ENCODE results near the gene EIF2S3. TPM values are rescaled to one million over a fixed set of nuclear protein-coding genes. Genes with fewer than 3 reads are reported as not detected.

Gene EIF2S3
- total and polyA plus RNA-seq, 10 of the 15 experiments (the other 5 are each of a cell fraction or from before 2014, with no cell fraction given), result 115 to 385 (median 201) TPM

GRCh38 chrX:24098932-24099331 is 44.2 kb downstream of the EIF2S3 start:
- intact Hi-C loops (cut with micrococcal nuclease; ENCODE audit: unreplicated experiment), result no loop called here
- RAD21 ChIA-PET (ENCODE audit: unreplicated experiment), result interaction anchor here (0.6 kb wide), 1 partner anchor 44 kb away, joined by 3 read pairs; the partner anchor contains the start of gene EIF2S3
- in situ Hi-C loops (cut with MboI), result no loop called here
- TF ChIP-seq ZBTB33 (IDR thresholded peaks at IDR 0.05) (no peak), CBX3 (IDR thresholded peaks at IDR 0.05; ENCODE audit: borderline replicate concordance, low read depth) (no peak), ZSCAN29 (IDR thresholded peaks at IDR 0.05) (no peak), ZNF592 (IDR thresholded peaks at IDR 0.05) (no peak), ZBTB40 (IDR thresholded peaks at IDR 0.05; ENCODE audit: borderline replicate concordance) (no peak), ZNF274 (IDR thresholded peaks at IDR 0.05; ENCODE audit: insufficient read depth, insufficient read length) (no peak), ESRRA (IDR thresholded peaks at IDR 0.05; ENCODE audit: low read length) (no peak), E4F1 (IDR thresholded peaks at IDR 0.05; ENCODE audit: borderline replicate concordance, partially characterized antibody) (no peak), SMAD1 (IDR thresholded peaks at IDR 0.05; ENCODE audit: low read depth, partially characterized antibody) (no peak), ZNF24 (IDR thresholded peaks at IDR 0.05) (no peak), POU2F2 (IDR thresholded peaks at IDR 0.05; ENCODE audit: borderline replicate concordance, low read depth, low read length) (no peak), GABPA (IDR thresholded peaks at IDR 0.05; ENCODE audit: low read depth) (no peak)

More at GRCh38 chrX:24098932-24099331, 44.2 kb downstream of the EIF2S3 start:
- WGBS (ENCODE audit: insufficient coverage, insufficient replicate concordance, low lambda C conversion rate, missing lambda C conversion rate), result 100% methylated on average over 1 of the region's 1 CpG
- no peaks in the 10 kb centered on the region for H4K20me1 ChIP-seq (ENCODE audit: control insufficient read depth, insufficient read depth)
- no peaks in the 10 kb centered on the region for H3K4me1 ChIP-seq (ENCODE audit: control insufficient read depth, insufficient read depth, low read length)
- SMC1A ChIA-PET (ENCODE audit: uncharacterized antibody, unreplicated experiment), result interaction anchor here (0.8 to 1.4 kb wide), 3 partner anchors 12 to 155 kb away, joined by 3 to 5 read pairs (median 3); no protein-coding TSS in a partner anchor
- no peaks in the 10 kb centered on the region for H3K27me3 ChIP-seq (replicated peaks in 1 of 2; ENCODE audit: control insufficient read depth in 2 of 2, insufficient read depth in 2 of 2, low read length in 1 of 2)
- CTCF ChIA-PET, result no interaction called here
- H2AFZ ChIP-seq (ENCODE audit: control insufficient read depth, low read depth, low read length), result no peak overlapping the region
- no peaks in the 10 kb centered on the region for H3K9me3 ChIP-seq (replicated peaks; ENCODE audit: control insufficient read depth, insufficient read depth, low read length)
- H3K4me2 ChIP-seq (ENCODE audit: control insufficient read depth, insufficient read depth), result no peak overlapping the region
- no peaks in the 10 kb centered on the region for H3K79me2 ChIP-seq (ENCODE audit: control insufficient read depth, insufficient read depth, low read length)
- H3K36me3 ChIP-seq (ENCODE audit: control insufficient read depth in 2 of 2, insufficient read depth in 2 of 2, low read length in 1 of 2), result no peaks in the 10 kb centered on the region
- no peak overlapping the region for H3K4me3 ChIP-seq
- DNase-seq (ENCODE audit: low read depth, low spot score) (no peak), FAIRE-seq (no peak), ATAC-seq (no peak)
- no TSS peak for BruUV-seq (replicated peaks)
- POLR2A ChIA-PET, result no interaction called here
- H3K9ac ChIP-seq (ENCODE audit: control insufficient read depth, insufficient read depth, low read length), result no peak overlapping the region
- no peak overlapping the region for H3K27ac ChIP-seq (ENCODE audit: control insufficient read depth, insufficient read depth)
